Liver (tissue), 3 donors: ENCODE results near the gene FAM89B.

Experiments
- EGR1 ChIP-seq, 2 donors: IDR thresholded peaks; 2 replicates each; pipeline ENCODE4 v1.6.1; 2016 to 2018; ENCODE audit warnings: antibody characterized with exemption in 2 of 2, low read depth in 2 of 2
- FOXA2 ChIP-seq: IDR thresholded peaks from 2 replicates; pipeline ENCODE4 v1.6.1; 2016; ENCODE audit warnings: antibody characterized with exemption
- RAD21 ChIP-seq, 2 donors: IDR thresholded peaks; 2 replicates each; pipeline ENCODE4 v1.6.1; 2016; ENCODE audit warnings: antibody characterized with exemption in 2 of 2, mild to moderate bottlenecking in 2 of 2
- TAF1 ChIP-seq: conservative IDR thresholded peaks from 2 replicates; pipeline ENCODE4 v1.6.1; 2016; ENCODE audit warnings: antibody characterized with exemption, mild to moderate bottlenecking
- TF ChIP-seq, protein P1 (sequence below): fragments of 150-350 bp; IDR thresholded peaks from 2 replicates; pipeline ENCODE4 v1.5.1; 2017; ENCODE audit warnings: improper control_type of control experiment, low read depth, low read length; ENCODE audit not compliant: missing input control
- donor health status: healthy.
- donor health status: healthy.

DNA sequence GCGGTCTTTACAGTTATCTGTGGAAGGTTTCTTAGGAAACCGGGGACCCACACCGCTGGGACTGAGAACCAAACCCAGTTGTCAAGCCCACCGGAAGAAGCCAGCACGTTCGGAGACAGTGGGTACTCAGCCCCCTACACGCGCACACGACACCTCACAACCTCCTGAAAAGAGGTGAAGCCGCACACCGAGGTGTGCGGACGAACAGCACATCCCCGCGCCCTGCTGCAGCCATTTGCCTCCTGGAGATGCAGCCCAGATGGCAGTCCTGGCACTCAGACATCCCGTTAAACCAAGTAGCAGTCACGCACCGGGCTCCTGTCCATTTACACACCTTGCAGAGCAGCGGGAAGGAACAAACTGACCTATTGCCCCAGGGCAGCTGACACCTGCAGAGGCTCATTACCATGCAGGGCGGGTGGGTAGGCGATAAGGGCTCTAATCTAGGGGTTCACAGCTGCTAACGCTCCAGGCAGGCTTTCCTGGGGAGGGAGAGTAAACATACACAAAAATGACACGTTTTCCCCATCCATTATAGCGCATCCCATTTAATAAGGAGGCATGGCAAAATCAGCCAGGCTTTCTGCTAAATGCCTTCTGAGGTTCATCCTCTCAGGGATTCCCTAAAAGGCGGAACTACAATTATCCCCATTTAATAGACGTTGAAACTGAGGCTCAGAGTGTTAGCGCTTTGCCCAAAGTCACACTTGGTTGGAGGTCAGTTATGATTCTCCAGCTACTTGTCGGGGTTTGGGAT, 2.7 kb downstream of the FAM89B start:
- TF ChIP-seq RAD21 (IDR thresholded peaks at IDR 0.05): no peak
- TF ChIP-seq, protein P1, sequence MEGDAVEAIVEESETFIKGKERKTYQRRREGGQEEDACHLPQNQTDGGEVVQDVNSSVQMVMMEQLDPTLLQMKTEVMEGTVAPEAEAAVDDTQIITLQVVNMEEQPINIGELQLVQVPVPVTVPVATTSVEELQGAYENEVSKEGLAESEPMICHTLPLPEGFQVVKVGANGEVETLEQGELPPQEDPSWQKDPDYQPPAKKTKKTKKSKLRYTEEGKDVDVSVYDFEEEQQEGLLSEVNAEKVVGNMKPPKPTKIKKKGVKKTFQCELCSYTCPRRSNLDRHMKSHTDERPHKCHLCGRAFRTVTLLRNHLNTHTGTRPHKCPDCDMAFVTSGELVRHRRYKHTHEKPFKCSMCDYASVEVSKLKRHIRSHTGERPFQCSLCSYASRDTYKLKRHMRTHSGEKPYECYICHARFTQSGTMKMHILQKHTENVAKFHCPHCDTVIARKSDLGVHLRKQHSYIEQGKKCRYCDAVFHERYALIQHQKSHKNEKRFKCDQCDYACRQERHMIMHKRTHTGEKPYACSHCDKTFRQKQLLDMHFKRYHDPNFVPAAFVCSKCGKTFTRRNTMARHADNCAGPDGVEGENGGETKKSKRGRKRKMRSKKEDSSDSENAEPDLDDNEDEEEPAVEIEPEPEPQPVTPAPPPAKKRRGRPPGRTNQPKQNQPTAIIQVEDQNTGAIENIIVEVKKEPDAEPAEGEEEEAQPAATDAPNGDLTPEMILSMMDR: no peak
- TF ChIP-seq FOXA2: no peak
- no peak for TF ChIP-seq TAF1
- TF ChIP-seq EGR1 (IDR thresholded peaks at IDR 0.05; ENCODE audit: low read depth in 2 of 2): peak in 1 of 2 donors; percentile 5
